ENCODE results near the gene FRAS1.

The FRAS1 gene

DNA sequence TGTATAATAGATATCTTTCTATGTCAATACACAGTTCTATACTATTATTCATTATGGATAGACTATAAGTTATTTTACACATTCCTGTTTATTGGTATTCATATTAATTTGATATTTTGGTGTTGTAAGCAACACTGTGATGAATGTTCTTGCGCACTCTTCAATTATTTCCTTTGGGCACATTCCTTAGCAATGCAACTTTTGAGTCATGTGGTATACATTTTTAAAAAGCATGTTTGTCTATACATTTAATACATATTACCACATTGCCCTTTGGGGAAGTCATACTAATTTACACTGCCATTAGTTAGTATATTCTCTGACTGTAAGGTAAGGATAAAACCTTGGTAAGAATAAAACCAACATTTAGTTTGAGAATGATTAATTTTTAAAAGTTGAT, 21.0 kb downstream of the FRAS1 start:
- no peak for TF ChIP-seq TAF1 (IDR thresholded peaks at IDR 0.05; ENCODE audit: borderline replicate concordance, insufficient read depth, low read length)
- TF ChIP-seq, protein P1, sequence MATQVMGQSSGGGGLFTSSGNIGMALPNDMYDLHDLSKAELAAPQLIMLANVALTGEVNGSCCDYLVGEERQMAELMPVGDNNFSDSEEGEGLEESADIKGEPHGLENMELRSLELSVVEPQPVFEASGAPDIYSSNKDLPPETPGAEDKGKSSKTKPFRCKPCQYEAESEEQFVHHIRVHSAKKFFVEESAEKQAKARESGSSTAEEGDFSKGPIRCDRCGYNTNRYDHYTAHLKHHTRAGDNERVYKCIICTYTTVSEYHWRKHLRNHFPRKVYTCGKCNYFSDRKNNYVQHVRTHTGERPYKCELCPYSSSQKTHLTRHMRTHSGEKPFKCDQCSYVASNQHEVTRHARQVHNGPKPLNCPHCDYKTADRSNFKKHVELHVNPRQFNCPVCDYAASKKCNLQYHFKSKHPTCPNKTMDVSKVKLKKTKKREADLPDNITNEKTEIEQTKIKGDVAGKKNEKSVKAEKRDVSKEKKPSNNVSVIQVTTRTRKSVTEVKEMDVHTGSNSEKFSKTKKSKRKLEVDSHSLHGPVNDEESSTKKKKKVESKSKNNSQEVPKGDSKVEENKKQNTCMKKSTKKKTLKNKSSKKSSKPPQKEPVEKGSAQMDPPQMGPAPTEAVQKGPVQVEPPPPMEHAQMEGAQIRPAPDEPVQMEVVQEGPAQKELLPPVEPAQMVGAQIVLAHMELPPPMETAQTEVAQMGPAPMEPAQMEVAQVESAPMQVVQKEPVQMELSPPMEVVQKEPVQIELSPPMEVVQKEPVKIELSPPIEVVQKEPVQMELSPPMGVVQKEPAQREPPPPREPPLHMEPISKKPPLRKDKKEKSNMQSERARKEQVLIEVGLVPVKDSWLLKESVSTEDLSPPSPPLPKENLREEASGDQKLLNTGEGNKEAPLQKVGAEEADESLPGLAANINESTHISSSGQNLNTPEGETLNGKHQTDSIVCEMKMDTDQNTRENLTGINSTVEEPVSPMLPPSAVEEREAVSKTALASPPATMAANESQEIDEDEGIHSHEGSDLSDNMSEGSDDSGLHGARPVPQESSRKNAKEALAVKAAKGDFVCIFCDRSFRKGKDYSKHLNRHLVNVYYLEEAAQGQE (IDR thresholded peaks at IDR 0.05; ENCODE audit: insufficient read depth in 1 of 2, low read depth in 2 of 2, low read length in 2 of 2), result no peak
- TF ChIP-seq FOXP2 (optimal IDR thresholded peaks at IDR 0.05; ENCODE audit: borderline replicate concordance, extremely low read depth, extremely low read length, insufficient read depth), result no peak
- TF ChIP-seq POLR2AphosphoS5 (IDR thresholded peaks at IDR 0.05; ENCODE audit: low read depth, low read length), result no peak
- TF ChIP-seq SIN3A (IDR thresholded peaks at IDR 0.05; ENCODE audit: borderline replicate concordance, insufficient read depth, low read length), result no peak

DNA sequence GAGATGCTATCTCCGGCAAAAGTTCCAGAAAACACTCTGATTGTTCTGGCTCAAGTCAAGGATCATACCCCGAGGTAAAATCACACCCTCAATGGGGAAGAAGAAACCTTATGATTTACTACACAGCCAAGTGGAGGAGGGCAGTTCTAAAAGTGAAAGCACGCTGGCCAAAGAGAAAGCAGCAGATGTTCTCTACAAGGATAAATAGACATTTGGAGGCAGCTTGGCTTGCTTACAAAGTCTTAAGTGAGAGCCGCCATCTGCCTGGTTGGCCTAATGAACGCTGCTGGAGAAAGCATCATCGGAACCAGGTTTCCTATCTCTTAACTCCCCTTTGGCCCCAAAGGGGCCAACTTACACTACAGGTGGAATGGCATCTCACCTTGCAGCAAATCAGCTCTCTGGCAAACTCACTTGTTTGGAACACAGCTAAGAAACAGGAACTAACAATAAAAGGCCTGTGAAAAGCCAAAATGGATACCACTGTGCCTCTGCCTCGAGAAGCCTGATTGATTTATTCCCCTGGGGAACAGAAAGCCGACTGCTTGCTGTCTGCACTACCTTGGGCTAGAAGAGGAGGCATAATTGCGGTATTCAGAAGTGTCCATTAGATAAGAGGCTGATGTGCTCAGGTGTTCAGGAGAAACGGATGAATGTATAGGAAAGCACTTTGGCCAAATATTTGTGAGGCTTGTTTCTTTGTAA, 22.8 kb downstream of the FRAS1 start:
- TF ChIP-seq, protein P1 (IDR thresholded peaks at IDR 0.05; ENCODE audit: insufficient read depth in 1 of 2, low read depth in 2 of 2, low read length in 2 of 2), result no peak
- TF ChIP-seq SIN3A (IDR thresholded peaks at IDR 0.05; ENCODE audit: borderline replicate concordance, insufficient read depth, low read length) (no peak), FOXP2 (optimal IDR thresholded peaks at IDR 0.05; ENCODE audit: borderline replicate concordance, extremely low read depth, extremely low read length, insufficient read depth) (no peak), POLR2AphosphoS5 (IDR thresholded peaks at IDR 0.05; ENCODE audit: low read depth, low read length) (no peak), TAF1 (IDR thresholded peaks at IDR 0.05; ENCODE audit: borderline replicate concordance, insufficient read depth, low read length) (no peak)

DNA sequence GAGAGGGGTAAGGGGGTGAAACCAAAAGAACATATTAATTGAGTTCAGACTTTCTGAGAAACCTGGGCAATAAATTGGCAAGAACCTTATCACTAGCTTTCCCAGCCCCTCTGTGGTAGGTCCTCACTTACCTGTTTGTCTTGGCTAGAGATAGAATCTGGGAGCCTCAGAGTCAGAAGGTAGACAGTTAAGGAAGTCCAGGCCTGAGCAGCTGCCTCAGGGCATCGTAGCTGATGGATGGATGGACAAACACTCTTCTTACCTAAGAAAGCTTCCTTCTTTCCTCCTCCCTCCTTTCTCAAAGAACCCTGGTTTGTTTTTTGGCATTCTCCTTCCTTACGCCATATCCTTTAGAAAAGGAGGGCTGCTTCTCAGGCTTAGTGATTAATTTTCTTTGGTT, 24.4 kb downstream of the FRAS1 start:
- TF ChIP-seq, protein P1 (IDR thresholded peaks at IDR 0.05; ENCODE audit: insufficient read depth in 1 of 2, low read depth in 2 of 2, low read length in 2 of 2), result no peak
- no peak for TF ChIP-seq FOXP2 (optimal IDR thresholded peaks at IDR 0.05; ENCODE audit: borderline replicate concordance, extremely low read depth, extremely low read length, insufficient read depth)
- TF ChIP-seq SIN3A (IDR thresholded peaks at IDR 0.05; ENCODE audit: borderline replicate concordance, insufficient read depth, low read length), result no peak
- no peak for TF ChIP-seq TAF1 (IDR thresholded peaks at IDR 0.05; ENCODE audit: borderline replicate concordance, insufficient read depth, low read length)
- no peak for TF ChIP-seq POLR2AphosphoS5 (IDR thresholded peaks at IDR 0.05; ENCODE audit: low read depth, low read length)

DNA sequence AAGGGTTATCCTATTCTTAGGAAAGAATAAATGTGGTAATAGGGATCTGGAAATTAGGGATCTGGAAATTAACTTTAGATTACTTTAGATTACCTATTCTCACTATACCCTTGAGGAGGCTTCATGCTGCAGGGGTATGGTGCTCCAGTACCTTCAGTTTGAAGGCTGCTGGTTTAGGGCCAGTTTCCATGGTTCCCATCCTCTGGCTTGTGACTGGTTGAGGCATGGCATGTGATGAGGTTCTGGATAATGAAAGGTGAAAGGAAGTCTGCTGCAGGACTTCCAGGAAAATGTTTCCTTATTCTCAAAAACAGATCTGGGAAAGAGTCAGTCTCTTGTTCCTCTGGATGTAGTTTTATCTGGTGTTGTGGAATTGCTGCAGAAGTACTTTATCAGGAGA, 25.9 kb downstream of the FRAS1 start:
- TF ChIP-seq POLR2AphosphoS5 (IDR thresholded peaks at IDR 0.05; ENCODE audit: low read depth, low read length), result no peak
- no peak for TF ChIP-seq SIN3A (IDR thresholded peaks at IDR 0.05; ENCODE audit: borderline replicate concordance, insufficient read depth, low read length)
- TF ChIP-seq, protein P1 (IDR thresholded peaks at IDR 0.05; ENCODE audit: insufficient read depth in 1 of 2, low read depth in 2 of 2, low read length in 2 of 2), result no peak
- no peak for TF ChIP-seq TAF1 (IDR thresholded peaks at IDR 0.05; ENCODE audit: borderline replicate concordance, insufficient read depth, low read length)

Measured in PFSK-1 (cell line).